ENCODE data around the gene NIT1. TPM values are rescaled to one million over a fixed set of nuclear protein-coding genes. Genes with fewer than 3 reads are reported as not detected.

The NIT1 gene
- total and polyA plus RNA-seq, 9 of the 15 experiments (the other 6 are each of a cell fraction or from before 2014, with no cell fraction given): 18.4 to 76.0 (median 33.7) TPM

DNA sequence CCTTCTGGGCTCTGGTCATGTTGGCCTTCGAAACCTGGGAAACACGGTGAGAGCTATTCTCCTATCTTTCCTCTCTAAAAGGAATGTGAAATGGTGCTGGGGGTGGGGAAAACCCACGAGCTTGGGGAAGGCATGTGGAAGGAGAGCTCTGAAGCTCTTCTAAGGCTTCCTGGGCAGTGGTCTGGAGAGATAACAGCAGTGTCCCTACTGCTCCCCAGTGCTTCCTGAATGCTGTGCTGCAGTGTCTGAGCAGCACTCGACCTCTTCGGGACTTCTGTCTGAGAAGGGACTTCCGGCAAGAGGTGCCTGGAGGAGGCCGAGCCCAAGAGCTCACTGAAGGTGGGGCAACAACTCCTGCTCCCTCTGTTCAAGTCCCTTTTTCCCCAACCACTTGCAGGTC lies 44.1 kb downstream of the NIT1 start (continued):
- no peak for TF ChIP-seq FOXJ2 (tag; IDR thresholded peaks at IDR 0.05)
- TF ChIP-seq, protein P1, sequence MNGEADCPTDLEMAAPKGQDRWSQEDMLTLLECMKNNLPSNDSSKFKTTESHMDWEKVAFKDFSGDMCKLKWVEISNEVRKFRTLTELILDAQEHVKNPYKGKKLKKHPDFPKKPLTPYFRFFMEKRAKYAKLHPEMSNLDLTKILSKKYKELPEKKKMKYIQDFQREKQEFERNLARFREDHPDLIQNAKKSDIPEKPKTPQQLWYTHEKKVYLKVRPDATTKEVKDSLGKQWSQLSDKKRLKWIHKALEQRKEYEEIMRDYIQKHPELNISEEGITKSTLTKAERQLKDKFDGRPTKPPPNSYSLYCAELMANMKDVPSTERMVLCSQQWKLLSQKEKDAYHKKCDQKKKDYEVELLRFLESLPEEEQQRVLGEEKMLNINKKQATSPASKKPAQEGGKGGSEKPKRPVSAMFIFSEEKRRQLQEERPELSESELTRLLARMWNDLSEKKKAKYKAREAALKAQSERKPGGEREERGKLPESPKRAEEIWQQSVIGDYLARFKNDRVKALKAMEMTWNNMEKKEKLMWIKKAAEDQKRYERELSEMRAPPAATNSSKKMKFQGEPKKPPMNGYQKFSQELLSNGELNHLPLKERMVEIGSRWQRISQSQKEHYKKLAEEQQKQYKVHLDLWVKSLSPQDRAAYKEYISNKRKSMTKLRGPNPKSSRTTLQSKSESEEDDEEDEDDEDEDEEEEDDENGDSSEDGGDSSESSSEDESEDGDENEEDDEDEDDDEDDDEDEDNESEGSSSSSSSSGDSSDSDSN (IDR thresholded peaks at IDR 0.05; ENCODE audit: borderline replicate concordance in 1 of 2, low read depth in 2 of 2, low read length in 2 of 2): peak in 1 of 2 experiments; percentile 82; a peak in 2 of 4 replicates
- no peak for TF ChIP-seq POLR2B (IDR thresholded peaks at IDR 0.05; ENCODE audit: low read depth, partially characterized antibody)
- TF ChIP-seq CCAR2 (IDR thresholded peaks at IDR 0.05; ENCODE audit: low read depth, low read length): no peak
- TF ChIP-seq CEBPB (tag; IDR thresholded peaks at IDR 0.05): no peak
- TF ChIP-seq U2AF1 (optimal IDR thresholded peaks at IDR 0.05; ENCODE audit: low read depth, low read length): no peak
- no peak for TF ChIP-seq ATF1 (CRISPR knock-in tag; IDR thresholded peaks at IDR 0.05)
- 0 out of 2 replicates have a peak, but pooled peaks have one; percentile 11 for TF ChIP-seq ATF1 (tag; IDR thresholded peaks at IDR 0.05)
- no peak for TF ChIP-seq ZNF140 (CRISPR knock-in tag; IDR thresholded peaks at IDR 0.05)
- TF ChIP-seq KDM4B (IDR thresholded peaks at IDR 0.05; ENCODE audit: borderline replicate concordance in 2 of 2, low read depth in 1 of 2): no peak
- TF ChIP-seq ZBTB8A (IDR thresholded peaks at IDR 0.05; ENCODE audit: partially characterized antibody): no peak
- no peak for TF ChIP-seq MYBL2 (IDR thresholded peaks at IDR 0.05; ENCODE audit: low read depth)
- TF ChIP-seq MYBL2 (CRISPR knock-in tag; IDR thresholded peaks at IDR 0.05; ENCODE audit: borderline replicate concordance): no peak
- TF ChIP-seq NONO (IDR thresholded peaks at IDR 0.05; ENCODE audit: low read depth in 2 of 2, low read length in 1 of 2): no peak
- no peak for TF ChIP-seq CSDE1 (IDR thresholded peaks at IDR 0.05)
- TF ChIP-seq TAF15 (IDR thresholded peaks at IDR 0.05; ENCODE audit: low read depth, low read length): no peak
- no peak for TF ChIP-seq ZBED1 (IDR thresholded peaks at IDR 0.05)
- TF ChIP-seq ZNF668 (CRISPR knock-in tag; IDR thresholded peaks at IDR 0.05): no peak
- TF ChIP-seq ZNF766 (CRISPR knock-in tag; conservative IDR thresholded peaks at IDR 0.05): no peak
- TF ChIP-seq, protein P2, sequence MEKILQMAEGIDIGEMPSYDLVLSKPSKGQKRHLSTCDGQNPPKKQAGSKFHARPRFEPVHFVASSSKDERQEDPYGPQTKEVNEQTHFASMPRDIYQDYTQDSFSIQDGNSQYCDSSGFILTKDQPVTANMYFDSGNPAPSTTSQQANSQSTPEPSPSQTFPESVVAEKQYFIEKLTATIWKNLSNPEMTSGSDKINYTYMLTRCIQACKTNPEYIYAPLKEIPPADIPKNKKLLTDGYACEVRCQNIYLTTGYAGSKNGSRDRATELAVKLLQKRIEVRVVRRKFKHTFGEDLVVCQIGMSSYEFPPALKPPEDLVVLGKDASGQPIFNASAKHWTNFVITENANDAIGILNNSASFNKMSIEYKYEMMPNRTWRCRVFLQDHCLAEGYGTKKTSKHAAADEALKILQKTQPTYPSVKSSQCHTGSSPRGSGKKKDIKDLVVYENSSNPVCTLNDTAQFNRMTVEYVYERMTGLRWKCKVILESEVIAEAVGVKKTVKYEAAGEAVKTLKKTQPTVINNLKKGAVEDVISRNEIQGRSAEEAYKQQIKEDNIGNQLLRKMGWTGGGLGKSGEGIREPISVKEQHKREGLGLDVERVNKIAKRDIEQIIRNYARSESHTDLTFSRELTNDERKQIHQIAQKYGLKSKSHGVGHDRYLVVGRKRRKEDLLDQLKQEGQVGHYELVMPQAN (IDR thresholded peaks at IDR 0.05; ENCODE audit: borderline replicate concordance): 0 out of 2 replicates have a peak, but pooled peaks have one; percentile 6
- no peak for TF ChIP-seq POLR2AphosphoS5 (IDR thresholded peaks at IDR 0.05; ENCODE audit: control insufficient read depth, insufficient read depth, low read depth, low read length)
- TF ChIP-seq DPF2 (IDR thresholded peaks at IDR 0.05): peak; percentile 61; the same call in 1 of the 2 replicates
- TF ChIP-seq CBFA2T2 (conservative IDR thresholded peaks at IDR 0.05): 0 out of 2 replicates have a peak, but pooled peaks have one; percentile 14
- no peak for TF ChIP-seq CBX3 (IDR thresholded peaks at IDR 0.05; ENCODE audit: borderline replicate concordance in 1 of 2, low read length in 2 of 2)
- TF ChIP-seq, protein P3, sequence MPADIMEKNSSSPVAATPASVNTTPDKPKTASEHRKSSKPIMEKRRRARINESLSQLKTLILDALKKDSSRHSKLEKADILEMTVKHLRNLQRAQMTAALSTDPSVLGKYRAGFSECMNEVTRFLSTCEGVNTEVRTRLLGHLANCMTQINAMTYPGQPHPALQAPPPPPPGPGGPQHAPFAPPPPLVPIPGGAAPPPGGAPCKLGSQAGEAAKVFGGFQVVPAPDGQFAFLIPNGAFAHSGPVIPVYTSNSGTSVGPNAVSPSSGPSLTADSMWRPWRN (IDR thresholded peaks at IDR 0.05; ENCODE audit: low read depth): no peak

Measured in K562 (cell line).